GM12878 (cell line): Measurements from ENCODE around the gene SAMD15.
A peak's percentile ranks its signal among the peaks of the same experiment; 100 is the strongest.

Experiments
- CBX5 ChIP-seq: sonication (generic); IDR thresholded peaks from 2 replicates; pipeline ENCODE4 v1.6.1; 2016; ENCODE audit warnings: low read depth, moderate library complexity, mild to moderate bottlenecking, inconsistent platforms
- CTCF ChIP-seq, 3 experiments: IDR thresholded peaks in 2 of 3; conservative IDR thresholded peaks in 1 of 3; 2 replicates each; pipeline ENCODE4 v1.5.1; 2011; ENCODE audit warnings: low read depth in 3 of 3, low read length in 3 of 3, mild to moderate bottlenecking in 3 of 3, control low read depth in 2 of 3, moderate library complexity in 2 of 3, inconsistent platforms in 1 of 3, mixed read lengths in 1 of 3; ENCODE audit not compliant: control insufficient read depth in 2 of 3, insufficient read depth in 1 of 3; ENCODE audit errors: extremely low read depth in 1 of 3
- ESRRA ChIP-seq: IDR thresholded peaks from 2 replicates; pipeline ENCODE4 v1.6.1; 2012; ENCODE audit warnings: mild to moderate bottlenecking, low read length, improper control_type of control experiment
- MTA3 ChIP-seq: IDR thresholded peaks from 2 replicates; pipeline ENCODE4 v1.6.1; 2012; ENCODE audit warnings: low read length, inconsistent platforms, borderline replicate concordance
- POLR2A ChIP-seq: IDR thresholded peaks from 2 replicates; pipeline ENCODE4 v1.6.1; 2011; ENCODE audit warnings: low read depth, mild to moderate bottlenecking, low read length
- POU2F2 ChIP-seq: IDR thresholded peaks from 3 replicates; pipeline ENCODE4 v1.6.1; 2011; ENCODE audit warnings: low read depth, mild to moderate bottlenecking, low read length, borderline replicate concordance
- RBBP5 ChIP-seq: fragments of 200-600 bp; sonication (generic); conservative IDR thresholded peaks from 2 replicates; pipeline ENCODE4 v1.6.1; 2016
- SIN3A ChIP-seq: IDR thresholded peaks from 2 replicates; pipeline ENCODE4 v1.6.1; 2012; ENCODE audit warnings: low read depth, low read length, improper control_type of control experiment
- SMC3 ChIP-seq: IDR thresholded peaks from 2 replicates; pipeline ENCODE4 v1.6.1; 2011; ENCODE audit warnings: low read length, improper control_type of control experiment, borderline replicate concordance
- TF ChIP-seq, protein P1 (sequence below): IDR thresholded peaks from 2 replicates; pipeline ENCODE4 v1.6.1; 2012; ENCODE audit warnings: improper control_type of control experiment, low read depth, low read length; ENCODE audit not compliant: insufficient replicate concordance

DNA sequence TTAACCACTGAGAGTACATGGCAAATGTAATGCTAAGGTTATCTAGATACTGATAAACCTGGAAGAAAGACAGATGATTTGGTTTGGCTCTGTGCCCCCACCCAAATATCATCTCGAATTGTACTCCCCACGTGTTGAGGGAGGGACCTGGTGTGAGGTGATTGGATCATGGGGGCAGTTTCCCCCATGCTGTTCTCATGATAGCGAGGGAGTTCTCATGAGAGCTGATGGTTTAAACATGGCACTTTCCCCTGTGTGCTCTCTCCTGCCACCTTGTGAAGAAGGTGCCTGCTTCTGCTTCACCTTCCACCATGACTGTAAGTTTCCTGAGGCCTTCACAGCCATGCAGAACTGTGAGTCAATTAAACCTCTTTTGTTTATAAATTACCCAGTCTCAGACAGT, 32.0 kb downstream of the SAMD15 start:
- TF ChIP-seq CTCF (IDR thresholded peaks at IDR 0.05 in 2 of 3, conservative IDR thresholded peaks at IDR 0.05 in 1 of 3; ENCODE audit: control insufficient read depth in 2 of 3, extremely low read depth in 1 of 3, insufficient read depth in 1 of 3, low read depth in 3 of 3, low read length in 3 of 3) (peak in 1 of 3 experiments; percentile 35; a peak in 1 of 6 replicates), MTA3 (no peak), SMC3 (no peak), ESRRA (no peak), POU2F2 (no peak), POLR2A (no peak), SIN3A (no peak), RBBP5 (no peak), CBX5 (no peak)
- TF ChIP-seq, protein P1, sequence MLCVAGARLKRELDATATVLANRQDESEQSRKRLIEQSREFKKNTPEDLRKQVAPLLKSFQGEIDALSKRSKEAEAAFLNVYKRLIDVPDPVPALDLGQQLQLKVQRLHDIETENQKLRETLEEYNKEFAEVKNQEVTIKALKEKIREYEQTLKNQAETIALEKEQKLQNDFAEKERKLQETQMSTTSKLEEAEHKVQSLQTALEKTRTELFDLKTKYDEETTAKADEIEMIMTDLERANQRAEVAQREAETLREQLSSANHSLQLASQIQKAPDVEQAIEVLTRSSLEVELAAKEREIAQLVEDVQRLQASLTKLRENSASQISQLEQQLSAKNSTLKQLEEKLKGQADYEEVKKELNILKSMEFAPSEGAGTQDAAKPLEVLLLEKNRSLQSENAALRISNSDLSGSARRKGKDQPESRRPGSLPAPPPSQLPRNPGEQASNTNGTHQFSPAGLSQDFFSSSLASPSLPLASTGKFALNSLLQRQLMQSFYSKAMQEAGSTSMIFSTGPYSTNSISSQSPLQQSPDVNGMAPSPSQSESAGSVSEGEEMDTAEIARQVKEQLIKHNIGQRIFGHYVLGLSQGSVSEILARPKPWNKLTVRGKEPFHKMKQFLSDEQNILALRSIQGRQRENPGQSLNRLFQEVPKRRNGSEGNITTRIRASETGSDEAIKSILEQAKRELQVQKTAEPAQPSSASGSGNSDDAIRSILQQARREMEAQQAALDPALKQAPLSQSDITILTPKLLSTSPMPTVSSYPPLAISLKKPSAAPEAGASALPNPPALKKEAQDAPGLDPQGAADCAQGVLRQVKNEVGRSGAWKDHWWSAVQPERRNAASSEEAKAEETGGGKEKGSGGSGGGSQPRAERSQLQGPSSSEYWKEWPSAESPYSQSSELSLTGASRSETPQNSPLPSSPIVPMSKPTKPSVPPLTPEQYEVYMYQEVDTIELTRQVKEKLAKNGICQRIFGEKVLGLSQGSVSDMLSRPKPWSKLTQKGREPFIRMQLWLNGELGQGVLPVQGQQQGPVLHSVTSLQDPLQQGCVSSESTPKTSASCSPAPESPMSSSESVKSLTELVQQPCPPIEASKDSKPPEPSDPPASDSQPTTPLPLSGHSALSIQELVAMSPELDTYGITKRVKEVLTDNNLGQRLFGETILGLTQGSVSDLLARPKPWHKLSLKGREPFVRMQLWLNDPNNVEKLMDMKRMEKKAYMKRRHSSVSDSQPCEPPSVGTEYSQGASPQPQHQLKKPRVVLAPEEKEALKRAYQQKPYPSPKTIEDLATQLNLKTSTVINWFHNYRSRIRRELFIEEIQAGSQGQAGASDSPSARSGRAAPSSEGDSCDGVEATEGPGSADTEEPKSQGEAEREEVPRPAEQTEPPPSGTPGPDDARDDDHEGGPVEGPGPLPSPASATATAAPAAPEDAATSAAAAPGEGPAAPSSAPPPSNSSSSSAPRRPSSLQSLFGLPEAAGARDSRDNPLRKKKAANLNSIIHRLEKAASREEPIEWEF, result no peak
